Neural progenitor cell (in vitro differentiated cells): Measurements from ENCODE around the gene IMP4.

Experiments used
- CTCF ChIP-seq: fragments of 200-600 bp; sonication (generic); IDR thresholded peaks from 2 replicates; pipeline ENCODE4 v1.5.1; 2017; ENCODE audit warnings: antibody characterized with exemption, mild to moderate bottlenecking
- EZH2 ChIP-seq: fragments of 200-600 bp; sonication (generic); IDR thresholded peaks from 2 replicates; pipeline ENCODE4 v1.6.1; 2017; ENCODE audit warnings: antibody characterized with exemption, mild to moderate bottlenecking, moderate library complexity
- EZH2phosphoT487 ChIP-seq: fragments of 200-600 bp; sonication (generic); IDR thresholded peaks from 2 replicates; pipeline ENCODE4 v1.6.1; 2017; ENCODE audit warnings: antibody characterized with exemption

- TF ChIP-seq EZH2phosphoT487 (no peak), CTCF (no peak), EZH2 (no peak)
Observed at GRCh38 chr2:130389783-130390182, 47.1 kb downstream of the IMP4 start.
